ENCODE measurements around the gene PRSS27. TPM values are rescaled to one million over a fixed set of nuclear protein-coding genes. Genes with fewer than 3 reads are reported as not detected.
"Not testable (repeated sequence)": the region's sequence is repeated elsewhere in the genome, so short reads cannot be mapped to it uniquely, and the experiment has no call there.

The PRSS27 gene
- total RNA-seq, 1 donor from 2014 or later = 0.90 TPM

- not testable (repeated sequence) for H3K36me3 Mint-ChIP-seq (ENCODE audit: low read depth, unreplicated experiment); H3K4me3 Mint-ChIP-seq (ENCODE audit: unreplicated experiment); H3K27ac Mint-ChIP-seq (ENCODE audit: unreplicated experiment); H3K9me3 Mint-ChIP-seq (ENCODE audit: unreplicated experiment); DNase-seq (ENCODE audit: low spot score); H3K27me3 Mint-ChIP-seq (ENCODE audit: unreplicated experiment); H3K4me1 Mint-ChIP-seq (ENCODE audit: unreplicated experiment)
Observed at GRCh38 chr16:2676937-2677336, 43.1 kb downstream of the PRSS27 start.

- H3K36me3 Mint-ChIP-seq (ENCODE audit: low read depth, unreplicated experiment) = no peaks in the 10 kb centered on the region
- DNase-seq (ENCODE audit: low spot score) = no peak
- no peak overlapping the region for H3K27ac Mint-ChIP-seq (ENCODE audit: unreplicated experiment)
- H3K4me1 Mint-ChIP-seq (ENCODE audit: unreplicated experiment) = peaks cover 7% of the 10 kb centered on the region
- no peak overlapping the region for H3K4me3 Mint-ChIP-seq (ENCODE audit: unreplicated experiment)
- no peaks in the 10 kb centered on the region for H3K9me3 Mint-ChIP-seq (ENCODE audit: unreplicated experiment)
- TF ChIP-seq CTCF (IDR thresholded peaks at IDR 0.05; ENCODE audit: unreplicated experiment) = no peak
- H3K27me3 Mint-ChIP-seq (ENCODE audit: unreplicated experiment) = peaks cover 2% of the 10 kb centered on the region
Observed at GRCh38 chr16:2675714-2676113, 44.3 kb downstream of the PRSS27 start.

GRCh38 chr16:2675021-2675420 lies 45.0 kb downstream of the PRSS27 start:
- Mint-ChIP-seq H3K4me3 (ENCODE audit: unreplicated experiment) (no peak overlapping the region), H3K27me3 (ENCODE audit: unreplicated experiment) (peaks cover 2% of the 10 kb centered on the region)
- TF ChIP-seq CTCF (IDR thresholded peaks at IDR 0.05; ENCODE audit: unreplicated experiment) = no peak

GRCh38 chr16:2673066-2673999 lies 46.7 kb downstream of the PRSS27 start:
- DNase-seq (ENCODE audit: low spot score) = peak; percentile 96
- no peaks in the 10 kb centered on the region for H3K9me3 Mint-ChIP-seq (ENCODE audit: unreplicated experiment)
- TF ChIP-seq CTCF (IDR thresholded peaks at IDR 0.05; ENCODE audit: unreplicated experiment) = no peak
- peaks cover 3% of the 10 kb centered on the region for H3K27me3 Mint-ChIP-seq (ENCODE audit: unreplicated experiment)
- H3K27ac Mint-ChIP-seq (ENCODE audit: unreplicated experiment) = no peak overlapping the region
- H3K4me3 Mint-ChIP-seq (ENCODE audit: unreplicated experiment) = peak overlapping the region; percentile 89
- peaks cover 7% of the 10 kb centered on the region for H3K4me1 Mint-ChIP-seq (ENCODE audit: unreplicated experiment)
- peaks cover 6% of the 10 kb centered on the region for H3K36me3 Mint-ChIP-seq (ENCODE audit: low read depth, unreplicated experiment)

More at GRCh38 chr16:2675021-2675420, 45.0 kb downstream of the PRSS27 start:
- no peak overlapping the region for H3K27ac Mint-ChIP-seq (ENCODE audit: unreplicated experiment)
- no peaks in the 10 kb centered on the region for H3K9me3 Mint-ChIP-seq (ENCODE audit: unreplicated experiment)
- DNase-seq (ENCODE audit: low spot score) = no peak
- peaks cover 7% of the 10 kb centered on the region for H3K4me1 Mint-ChIP-seq (ENCODE audit: unreplicated experiment)
- H3K36me3 Mint-ChIP-seq (ENCODE audit: low read depth, unreplicated experiment) = no peaks in the 10 kb centered on the region

- no peak overlapping the region for H3K27ac Mint-ChIP-seq (ENCODE audit: unreplicated experiment)
- peaks cover 10% of the 10 kb centered on the region for H3K36me3 Mint-ChIP-seq (ENCODE audit: low read depth, unreplicated experiment)
- peaks cover 3% of the 10 kb centered on the region for H3K27me3 Mint-ChIP-seq (ENCODE audit: unreplicated experiment)
- peak overlapping the region; percentile 37 for H3K4me3 Mint-ChIP-seq (ENCODE audit: unreplicated experiment)
- H3K9me3 Mint-ChIP-seq (ENCODE audit: unreplicated experiment) = no peaks in the 10 kb centered on the region
- H3K4me1 Mint-ChIP-seq (ENCODE audit: unreplicated experiment) = peaks cover 7% of the 10 kb centered on the region
- DNase-seq (ENCODE audit: low spot score) = no peak
- no peak for TF ChIP-seq CTCF (IDR thresholded peaks at IDR 0.05; ENCODE audit: unreplicated experiment)
Observed at GRCh38 chr16:2671741-2672140, 48.3 kb downstream of the PRSS27 start.

GRCh38 chr16:2671193-2671592 lies 48.8 kb downstream of the PRSS27 start:
- not testable (repeated sequence) for H3K4me1 Mint-ChIP-seq (ENCODE audit: unreplicated experiment); H3K36me3 Mint-ChIP-seq (ENCODE audit: low read depth, unreplicated experiment); H3K27ac Mint-ChIP-seq (ENCODE audit: unreplicated experiment); H3K27me3 Mint-ChIP-seq (ENCODE audit: unreplicated experiment); H3K9me3 Mint-ChIP-seq (ENCODE audit: unreplicated experiment); H3K4me3 Mint-ChIP-seq (ENCODE audit: unreplicated experiment)
- peak; percentile 55 for DNase-seq (ENCODE audit: low spot score)

All from endothelial cell (in vitro differentiated cells).